Anterior cingulate cortex (tissue), 58 donors: ENCODE measurements around the gene TAPBPL.
A peak's percentile ranks its signal among the peaks of the same experiment; 100 is the strongest.
"Not testable (repeated sequence)": the region's sequence is repeated elsewhere in the genome, so short reads cannot be mapped to it uniquely, and the experiment has no call there.

Experiments used
- DNase-seq, 58 donors: peaks; one replicate each; lab custom pipeline; 2025; lab: John Stamatoyannopoulos, UW

TAPBPL gene, protein sequence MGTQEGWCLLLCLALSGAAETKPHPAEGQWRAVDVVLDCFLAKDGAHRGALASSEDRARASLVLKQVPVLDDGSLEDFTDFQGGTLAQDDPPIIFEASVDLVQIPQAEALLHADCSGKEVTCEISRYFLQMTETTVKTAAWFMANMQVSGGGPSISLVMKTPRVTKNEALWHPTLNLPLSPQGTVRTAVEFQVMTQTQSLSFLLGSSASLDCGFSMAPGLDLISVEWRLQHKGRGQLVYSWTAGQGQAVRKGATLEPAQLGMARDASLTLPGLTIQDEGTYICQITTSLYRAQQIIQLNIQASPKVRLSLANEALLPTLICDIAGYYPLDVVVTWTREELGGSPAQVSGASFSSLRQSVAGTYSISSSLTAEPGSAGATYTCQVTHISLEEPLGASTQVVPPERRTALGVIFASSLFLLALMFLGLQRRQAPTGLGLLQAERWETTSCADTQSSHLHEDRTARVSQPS

DNA sequence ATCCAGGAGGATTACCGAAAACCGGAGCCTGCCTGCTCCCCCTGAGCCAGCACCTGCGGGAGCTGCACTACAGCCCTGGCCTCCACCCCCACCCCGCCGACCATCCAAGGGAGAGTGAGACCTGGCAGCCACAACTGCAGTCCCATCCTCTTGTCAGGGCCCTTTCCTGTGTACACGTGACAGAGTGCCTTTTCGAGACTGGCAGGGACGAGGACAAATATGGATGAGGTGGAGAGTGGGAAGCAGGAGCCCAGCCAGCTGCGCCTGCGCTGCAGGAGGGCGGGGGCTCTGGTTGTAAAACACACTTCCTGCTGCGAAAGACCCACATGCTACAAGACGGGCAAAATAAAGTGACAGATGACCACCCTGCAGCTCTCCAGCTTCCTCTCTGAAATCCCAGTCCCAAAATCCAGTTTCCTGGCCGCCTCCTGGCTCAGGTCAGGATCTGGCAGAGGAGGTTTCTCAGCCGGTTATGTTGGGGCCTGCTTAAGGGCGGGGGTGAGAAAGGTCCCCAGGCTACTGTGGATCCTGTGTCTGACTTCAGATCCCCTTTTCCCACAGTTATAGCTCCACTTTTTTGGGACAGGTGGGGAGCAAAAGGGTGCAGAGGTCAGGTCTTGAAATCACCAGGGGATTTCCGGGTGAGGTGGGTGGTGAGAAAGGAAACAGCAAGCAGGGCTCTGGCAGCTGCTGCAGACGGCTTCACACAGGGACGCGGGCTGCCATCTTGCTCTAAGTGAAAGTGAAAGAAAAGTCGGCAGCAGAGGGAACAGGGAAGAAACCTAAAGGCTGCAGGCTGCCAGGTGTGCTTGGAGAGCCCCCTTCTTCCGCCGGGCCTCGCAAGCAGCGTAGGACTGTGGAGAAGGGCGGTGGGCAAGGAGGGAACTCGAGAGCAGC lies at the start of gene TAPBPL:
Gene TAPBPL (plus strand): TSS at position 695 of the 897 bp plus-strand sequence. CDS start 207 bp downstream, outside the sequence.
- peak; percentile 59 to 92 (median 86) for DNase-seq

DNA sequence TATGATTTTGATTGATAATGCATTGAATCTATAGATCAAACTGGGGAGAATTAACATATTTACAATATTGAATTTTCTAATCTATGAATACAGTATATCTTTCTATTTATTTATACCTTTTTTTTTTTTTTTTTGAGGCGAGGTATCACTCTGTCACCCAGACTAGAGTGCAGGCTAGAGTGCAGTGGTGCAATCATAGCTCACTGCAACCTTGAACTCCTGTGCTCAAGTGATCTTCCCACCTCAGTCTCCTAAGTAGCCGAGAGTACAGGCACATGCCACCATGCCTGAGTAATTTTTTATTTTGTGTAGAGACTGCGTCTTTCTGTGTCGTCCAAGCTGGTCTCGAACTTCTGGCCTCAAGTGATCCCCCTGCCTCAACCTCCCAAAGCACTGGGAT lies 47.5 kb upstream of the TAPBPL start:
- DNase-seq: no peak

DNA sequence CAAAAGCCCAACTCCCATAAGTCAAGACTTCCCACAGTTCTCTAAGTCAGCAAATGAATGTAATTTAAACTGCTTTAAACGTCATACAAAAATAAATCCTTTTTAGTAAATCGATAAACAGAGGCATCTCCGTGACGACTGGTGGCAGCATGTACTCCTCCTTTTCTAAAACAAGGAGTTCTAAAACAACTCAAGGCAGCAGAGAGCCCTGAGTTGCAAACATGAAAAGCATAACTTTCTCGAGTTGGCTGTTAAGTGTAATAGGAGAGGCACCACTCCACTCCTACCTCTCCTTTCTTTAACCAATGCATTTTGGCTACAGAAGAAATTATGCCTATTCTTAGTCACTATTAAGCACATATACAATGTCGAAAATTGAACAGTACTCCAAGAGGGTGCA lies 45.9 kb upstream of the TAPBPL start:
- no peak for DNase-seq

DNA sequence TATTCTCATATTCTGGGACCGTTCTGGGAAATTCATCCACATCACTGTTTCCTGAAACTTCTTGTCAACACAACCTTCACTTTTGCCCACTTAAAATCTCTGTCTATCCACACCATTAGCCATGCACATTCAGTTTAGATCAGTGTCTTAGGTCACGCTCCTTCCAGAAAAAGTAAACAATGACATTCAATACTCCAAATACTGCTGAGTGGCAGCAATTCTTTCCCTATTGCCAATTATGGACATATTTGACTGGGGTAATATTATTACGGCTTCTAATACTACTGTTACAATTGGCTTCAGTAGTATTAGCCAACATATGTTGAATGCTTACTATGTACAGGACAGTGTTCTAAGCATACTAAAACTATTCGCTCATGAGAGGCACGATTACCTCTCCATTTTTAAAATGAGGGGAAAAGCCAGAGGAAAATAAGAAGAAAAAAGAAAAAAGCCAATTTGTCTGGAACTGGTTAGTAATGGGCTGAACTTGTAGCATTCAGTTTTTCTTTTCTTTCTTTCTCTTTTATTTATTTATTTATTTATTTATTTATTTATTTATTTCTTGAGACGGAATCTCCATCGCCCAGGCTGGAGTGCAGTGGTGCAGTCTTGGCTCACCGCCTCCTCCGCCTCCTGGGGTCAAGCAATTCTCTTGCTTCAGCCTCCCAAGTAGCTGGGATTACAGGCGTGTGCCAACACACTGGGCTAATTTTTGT lies 44.4 kb upstream of the TAPBPL start:
- no peak for DNase-seq

DNA sequence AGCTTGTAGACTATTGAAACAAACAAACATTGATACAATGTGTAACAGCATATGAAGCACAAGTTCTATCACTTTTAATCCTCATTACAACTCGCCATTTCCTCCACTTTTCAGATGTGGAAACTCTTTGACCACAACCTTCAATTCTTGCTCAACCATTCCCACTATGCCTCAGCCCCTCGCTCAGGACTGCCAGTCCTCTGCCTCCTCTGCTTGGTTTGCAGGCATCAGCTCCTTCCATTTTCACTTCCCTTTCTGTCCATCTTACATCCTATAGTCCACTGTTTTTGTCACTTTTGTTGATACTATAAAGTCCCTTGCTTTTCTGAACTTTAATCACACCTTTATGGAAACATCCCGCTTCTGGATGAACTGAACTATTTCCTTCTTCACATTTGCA lies 35.2 kb upstream of the TAPBPL start:
- peak in 3 of 58 donors; percentile 8 to 36 (median 27) for DNase-seq

DNA sequence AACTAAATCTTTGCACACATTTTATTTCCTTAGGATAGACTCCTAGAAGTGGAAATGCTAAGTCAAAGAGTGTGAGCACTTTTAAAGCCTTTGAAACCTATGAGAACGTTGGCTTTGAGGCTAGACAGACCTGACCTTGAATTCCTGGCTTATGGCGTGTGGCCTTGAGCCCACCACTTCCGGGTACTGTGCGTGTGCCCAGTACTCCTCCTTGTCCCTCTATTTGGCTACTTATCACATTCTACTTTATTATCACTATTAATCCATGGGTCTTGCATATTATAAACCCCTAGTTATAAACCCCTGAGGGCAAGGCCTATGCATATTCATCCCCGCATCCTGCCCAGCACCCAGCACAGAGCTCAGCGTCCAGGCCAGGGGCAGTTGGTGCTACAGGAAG lies 33.0 kb upstream of the TAPBPL start:
- no peak for DNase-seq

DNA sequence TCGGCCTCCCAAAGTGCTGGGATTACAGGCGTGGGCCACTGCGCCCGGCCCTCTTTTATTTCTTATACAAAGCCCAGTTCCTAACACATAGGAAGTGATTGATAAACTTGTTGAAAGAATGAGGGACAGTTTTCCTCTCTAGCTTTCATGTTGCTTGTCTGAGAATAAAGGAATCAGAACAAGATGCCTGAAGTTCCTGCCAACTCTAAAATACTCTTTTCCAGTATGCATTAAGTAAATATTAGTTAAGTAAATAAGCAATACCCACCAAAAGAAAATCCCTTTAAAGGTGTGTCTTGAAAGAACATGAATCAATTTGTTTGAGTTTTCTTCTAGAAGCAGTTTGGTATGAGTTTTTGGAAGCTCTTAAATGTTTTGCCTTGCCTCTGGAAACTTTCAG lies 31.5 kb upstream of the TAPBPL start:
- no peak for DNase-seq

DNA sequence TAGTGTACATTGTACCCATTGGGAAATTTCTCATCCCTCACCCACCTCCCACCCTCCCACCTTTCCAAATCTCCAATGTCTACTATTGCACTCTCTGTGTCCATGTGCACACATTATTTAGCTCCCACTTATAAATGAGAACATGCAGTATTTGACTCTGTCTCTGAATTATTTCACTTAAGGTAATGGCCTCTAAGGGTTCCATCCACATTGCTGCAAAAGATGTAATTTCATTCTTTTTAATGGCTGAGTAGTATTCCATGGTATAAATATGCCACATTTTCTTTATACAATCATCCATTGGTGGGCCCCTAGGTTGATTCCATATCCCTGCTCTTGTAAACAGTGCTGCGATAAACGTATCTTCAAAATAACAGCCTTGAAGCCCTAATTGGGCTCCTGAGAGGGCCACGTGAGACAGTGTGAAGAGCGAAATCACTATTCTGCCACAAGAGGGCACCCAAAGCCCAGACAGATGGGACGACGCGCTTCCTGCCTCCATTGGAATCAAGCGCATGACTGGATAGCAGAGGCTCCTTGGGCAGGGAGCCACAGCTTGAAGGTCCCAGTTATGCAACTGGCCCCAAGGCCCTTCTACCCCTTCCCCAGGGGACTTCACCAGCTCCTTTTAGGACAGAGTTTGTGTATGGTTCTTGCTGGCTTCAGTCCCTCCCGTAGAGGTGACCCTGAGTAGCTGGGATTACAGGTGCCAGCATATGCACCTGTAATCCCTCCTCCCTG lies 28.4 kb upstream of the TAPBPL start:
- DNase-seq: peak in 53 of 58 donors; percentile 11 to 85 (median 56)

DNA sequence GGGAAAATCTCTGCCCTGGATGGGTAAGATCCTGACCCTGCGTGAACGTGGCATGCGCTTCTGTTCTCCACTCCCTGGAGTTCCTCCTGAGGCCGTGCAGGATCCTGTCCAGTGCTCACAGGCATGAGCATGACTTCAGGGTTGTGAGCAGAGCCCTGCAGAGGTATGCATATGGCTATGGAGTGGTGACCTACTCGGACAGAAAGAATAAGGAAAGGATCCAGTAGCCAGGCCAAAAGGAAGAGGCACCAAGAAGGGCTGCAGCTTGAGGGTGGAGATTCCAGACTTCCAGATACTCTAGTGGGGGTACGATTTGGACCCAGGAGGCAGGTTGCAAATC lies 27.9 kb upstream of the TAPBPL start:
- no peak for DNase-seq

DNA sequence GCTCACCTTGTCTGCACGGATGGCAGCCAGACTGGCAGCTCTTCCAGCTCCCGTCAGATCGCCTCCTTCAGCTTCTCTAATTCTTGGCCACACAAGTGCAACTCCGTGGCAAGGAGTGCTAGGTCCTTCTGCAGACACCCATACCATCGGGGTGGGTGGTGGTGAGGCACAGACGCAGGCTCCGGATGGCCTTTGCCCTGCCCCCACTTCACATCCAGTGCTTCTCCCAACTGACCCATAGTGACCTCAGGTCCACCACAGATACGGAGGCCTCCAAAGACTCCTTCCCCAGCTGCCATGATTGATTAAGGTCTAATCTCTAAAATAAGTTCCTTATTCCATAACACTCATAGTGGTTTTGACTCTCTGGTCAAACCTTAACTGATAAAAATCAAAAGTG lies 27.0 kb upstream of the TAPBPL start:
- DNase-seq: no peak

DNA sequence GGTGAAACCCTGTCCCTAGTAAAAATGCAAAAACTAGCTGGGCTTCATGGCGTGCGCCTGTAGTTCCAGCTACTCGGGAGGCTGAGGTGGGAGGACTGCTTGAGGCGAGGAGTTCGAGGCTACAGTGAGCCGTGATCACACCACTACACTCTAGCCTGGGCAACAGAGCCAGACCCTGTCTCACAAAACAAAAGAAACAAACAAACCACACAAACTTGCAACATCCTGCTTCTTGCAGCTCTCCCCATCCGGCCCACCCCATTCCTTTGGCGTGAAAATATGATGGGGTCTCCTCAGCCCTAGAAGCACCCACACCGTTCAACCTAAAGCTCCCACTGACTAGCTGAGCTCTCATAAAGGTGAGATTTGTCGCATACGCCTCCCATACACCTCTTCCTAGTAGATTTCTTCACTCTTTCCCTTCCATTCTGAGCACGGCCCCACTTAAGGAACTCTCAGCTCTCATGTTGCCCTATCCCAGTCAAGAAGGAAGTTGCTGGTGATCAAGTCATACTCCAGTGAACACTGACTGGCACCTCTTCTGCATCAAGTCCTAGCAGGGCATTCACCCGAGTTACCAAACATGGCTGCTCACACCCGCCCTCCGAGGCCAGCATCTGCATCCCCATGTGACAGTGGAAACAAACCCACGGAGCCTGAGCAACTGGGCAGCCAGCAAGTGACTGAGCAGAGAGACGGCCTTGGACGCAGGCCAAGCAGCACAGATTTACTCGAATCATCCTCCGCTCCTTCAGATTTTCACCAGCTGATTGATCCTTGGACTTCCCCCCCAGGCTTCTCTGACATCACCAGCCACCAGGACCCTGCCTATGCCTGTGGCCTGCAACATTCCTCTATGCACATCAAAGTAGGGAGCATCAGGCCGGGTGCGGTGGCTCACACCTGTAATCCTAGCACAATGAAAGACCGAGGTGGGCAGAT lies 26.0 kb upstream of the TAPBPL start:
- peak in 23 of 58 donors; percentile 6 to 70 (median 19) for DNase-seq

DNA sequence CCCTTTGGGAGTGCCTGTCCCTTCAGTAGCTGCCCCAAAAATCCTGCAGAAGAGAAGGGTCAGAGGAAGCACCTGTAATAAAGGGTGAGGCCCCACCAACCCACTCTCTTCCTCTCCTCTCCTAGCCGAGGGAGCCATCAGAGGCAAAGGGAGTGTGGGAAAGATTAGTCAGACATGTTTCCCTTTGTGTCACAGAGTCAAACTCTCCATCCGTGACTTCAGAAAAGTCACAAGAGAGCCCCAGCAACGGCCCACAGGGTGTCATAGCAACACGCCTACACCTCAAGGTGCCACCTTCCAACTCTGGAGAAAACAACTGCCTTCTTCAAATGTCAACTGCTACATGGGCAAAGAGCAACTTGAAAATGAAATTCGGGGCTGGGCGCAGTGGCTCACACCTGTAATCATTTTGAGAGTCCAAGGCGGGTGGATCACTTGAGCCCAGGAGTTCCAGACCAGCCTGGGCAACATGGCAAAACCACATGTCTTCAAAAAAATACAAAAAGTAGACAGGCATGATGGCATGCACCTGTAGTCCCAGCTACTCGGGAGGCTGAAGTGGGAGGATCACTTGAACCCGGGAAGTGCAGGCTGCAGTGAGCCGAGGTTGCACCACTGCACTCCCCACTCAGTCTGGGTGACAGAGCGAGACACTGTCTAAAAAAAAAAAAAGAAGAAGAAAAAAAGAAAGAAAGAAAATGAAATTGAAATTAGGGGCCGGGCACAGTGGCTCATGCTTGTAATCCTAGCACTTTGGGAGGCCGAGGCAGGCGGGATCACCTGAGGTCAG lies 24.8 kb upstream of the TAPBPL start:
- DNase-seq: peak in 2 of 58 donors; percentile 10 to 20

DNA sequence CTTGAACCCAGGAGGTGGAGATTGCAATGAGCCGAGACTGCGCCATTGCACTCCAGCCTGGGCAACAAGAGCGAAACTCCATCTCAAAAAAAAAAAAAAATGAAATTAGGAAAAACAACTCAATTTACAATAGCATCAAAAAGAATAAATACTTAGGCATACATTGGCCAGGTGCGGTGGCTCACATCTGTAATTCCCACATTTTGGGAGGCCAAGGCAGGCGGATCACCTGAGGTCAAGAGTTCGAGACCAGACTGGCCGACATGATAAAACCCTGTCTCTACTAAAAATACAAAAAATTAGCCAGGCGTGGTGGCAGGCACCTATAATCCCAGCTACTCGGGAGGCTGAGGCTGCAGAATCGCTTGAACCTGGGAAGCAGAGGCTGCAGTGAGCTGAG lies 24.0 kb upstream of the TAPBPL start:
- not testable (repeated sequence) for DNase-seq

DNA sequence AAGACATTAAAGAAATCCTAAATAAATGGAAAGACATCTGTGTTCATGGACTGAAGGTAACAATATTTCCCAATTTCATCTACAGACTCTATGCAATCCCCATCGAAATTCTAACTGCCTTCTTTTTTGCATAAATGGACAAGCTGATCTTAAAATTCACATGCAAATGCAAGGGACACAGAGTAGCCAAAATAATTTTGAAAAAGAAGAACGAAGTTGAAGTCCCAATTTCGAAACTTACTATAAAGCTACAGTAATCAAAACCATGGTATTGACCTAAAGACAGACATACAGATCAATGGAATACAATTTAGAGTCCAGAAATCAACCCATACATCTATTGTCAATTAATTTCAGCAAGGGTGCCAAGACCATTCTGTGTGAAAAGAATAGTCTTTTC lies 23.5 kb upstream of the TAPBPL start:
- no peak for DNase-seq

DNA sequence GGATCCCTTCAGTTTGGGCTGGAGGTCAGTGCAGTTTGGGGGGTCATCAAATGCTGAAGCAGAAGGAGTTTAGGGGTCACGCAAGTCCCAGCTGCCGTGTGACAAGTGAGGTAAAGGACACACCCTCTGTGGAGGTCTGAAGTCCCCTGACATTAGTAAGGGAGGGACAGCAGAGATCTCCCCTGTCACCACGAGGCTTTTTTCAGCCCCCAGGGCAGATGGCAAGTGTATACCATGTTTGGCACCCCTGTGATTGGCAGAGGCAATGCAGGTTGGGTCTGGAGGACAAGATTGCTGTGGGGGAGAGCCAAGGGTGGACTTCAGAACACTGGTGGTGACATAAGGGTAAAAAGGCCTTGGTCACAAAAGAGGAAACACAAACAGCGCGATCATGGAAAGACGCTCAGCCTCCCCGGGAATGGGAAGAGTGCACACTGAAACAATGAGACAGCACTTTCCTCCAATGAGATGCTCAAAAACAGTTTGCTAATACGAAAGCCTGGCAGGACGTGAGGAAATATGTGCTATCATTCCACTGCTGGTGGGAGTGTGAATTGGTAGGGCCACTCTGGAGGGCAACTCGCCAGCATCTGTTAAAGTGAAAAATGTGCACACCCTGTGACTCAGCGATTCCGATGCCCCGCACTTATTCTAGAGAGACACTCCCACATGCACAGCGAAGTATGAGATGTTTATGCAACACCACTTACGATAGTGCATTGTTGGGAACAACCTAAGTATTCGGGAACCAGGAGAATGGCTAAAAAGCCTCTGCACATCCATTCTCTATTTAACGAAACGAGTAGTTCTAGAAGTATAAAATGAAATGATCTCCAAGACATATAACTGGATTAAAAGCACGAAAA lies 21.5 kb upstream of the TAPBPL start:
- peak in 35 of 58 donors; percentile 8 to 79 (median 26) for DNase-seq

DNA sequence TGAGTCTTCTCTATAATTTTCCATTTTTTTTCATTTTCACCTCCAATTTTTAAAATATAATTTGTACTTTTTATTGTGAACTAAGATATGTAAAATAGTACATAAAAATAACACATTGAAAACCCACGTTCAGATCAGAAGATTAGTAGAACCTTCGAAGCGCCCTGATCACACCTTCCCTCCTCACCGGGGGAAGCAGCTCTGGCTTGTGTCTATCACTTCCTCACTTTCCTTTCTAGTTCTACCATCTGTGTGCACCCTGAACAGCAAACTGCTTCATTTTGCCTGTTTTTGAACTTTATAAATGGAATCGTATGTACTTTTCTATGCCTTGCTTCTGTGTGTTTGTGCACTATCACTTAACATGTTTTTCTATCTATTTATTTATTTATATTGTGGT lies 18.9 kb upstream of the TAPBPL start:
- DNase-seq: no peak
